Activated T-cell treated with anti-CD3 and anti-CD28 coated beads for 1 hour (primary cell): ENCODE results near the gene CAPRIN2.

Source experiments
- DNase-seq: peaks from one replicate; pipeline ENCODE4 v3.0.0-alpha.2; 2020; ENCODE audit warnings: low read depth

CAPRIN2 gene

DNA sequence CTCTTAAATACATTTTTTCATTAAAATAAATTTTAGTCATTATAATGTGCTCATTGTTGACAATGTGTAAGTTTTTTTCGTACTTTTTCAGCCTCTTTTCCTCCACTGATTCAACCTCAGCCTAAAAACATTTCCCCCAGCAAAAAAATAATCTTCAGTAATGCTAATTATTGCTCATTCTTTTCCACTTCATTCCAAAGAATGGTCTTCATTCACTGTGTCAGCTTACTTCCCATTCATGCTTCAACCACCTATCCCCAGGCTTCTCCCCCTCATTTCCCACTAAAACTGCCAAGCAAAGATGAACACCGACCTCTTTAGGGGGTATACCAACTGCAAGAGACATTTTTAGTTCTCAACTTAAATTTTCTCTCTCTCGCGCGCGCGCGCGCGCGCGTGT is 56.4 kb downstream of the CAPRIN2 start:
- DNase-seq, result no peak

DNA sequence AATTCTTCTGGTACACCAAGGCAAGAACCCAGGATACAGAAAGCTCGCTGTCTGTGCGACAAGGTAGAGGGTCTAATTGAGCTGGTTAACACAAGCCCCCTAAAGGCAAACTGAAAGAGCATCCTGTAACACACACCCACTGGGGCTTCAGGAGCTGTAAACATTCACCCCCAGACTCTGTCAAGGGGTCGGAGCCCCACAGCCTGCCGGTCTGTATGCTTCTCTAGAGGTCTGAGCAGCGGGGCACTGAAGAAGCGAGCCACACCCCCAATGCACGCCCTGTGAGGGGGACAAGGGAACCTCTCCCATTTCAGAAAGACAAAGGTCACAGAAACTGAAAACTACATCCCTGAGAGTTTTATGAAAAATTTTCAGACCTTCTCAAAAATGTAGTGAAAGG is 57.8 kb downstream of the CAPRIN2 start:
- DNase-seq, result no peak

DNA sequence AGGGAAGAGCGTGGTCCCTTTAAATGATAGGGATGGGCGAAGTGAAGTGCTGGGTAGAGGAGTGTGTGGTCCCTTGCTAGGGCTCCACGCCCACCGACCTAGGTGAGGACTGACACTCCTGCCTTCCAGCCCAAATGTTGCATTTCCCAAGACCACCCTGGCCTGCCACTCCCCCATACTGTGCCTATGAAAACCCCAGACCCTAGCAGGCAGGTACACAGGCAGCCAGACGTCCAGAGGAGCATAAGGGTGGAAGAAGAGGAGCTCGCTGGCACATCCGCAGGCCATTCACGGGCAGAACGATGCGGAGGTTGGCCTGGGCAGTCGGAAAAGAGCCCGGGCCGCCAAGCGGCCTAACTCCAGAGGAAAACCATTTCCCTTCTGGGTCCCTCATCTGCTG is 58.3 kb downstream of the CAPRIN2 start:
- no peak for DNase-seq

DNA sequence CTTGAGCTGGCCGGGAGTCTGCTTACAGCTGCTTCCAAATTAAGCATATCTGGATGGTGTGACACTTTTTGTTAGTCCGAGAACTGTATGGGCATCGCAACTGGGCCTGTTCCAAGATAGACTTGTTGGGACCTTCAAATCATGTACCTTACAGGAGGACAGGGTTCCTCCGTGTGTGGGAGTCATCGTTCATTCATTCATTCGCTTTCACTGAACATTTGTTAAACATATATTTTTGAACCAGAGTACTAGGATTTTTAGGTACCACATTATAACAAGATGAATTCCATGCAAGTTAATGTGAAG is 58.7 kb downstream of the CAPRIN2 start:
- no peak for DNase-seq

DNA sequence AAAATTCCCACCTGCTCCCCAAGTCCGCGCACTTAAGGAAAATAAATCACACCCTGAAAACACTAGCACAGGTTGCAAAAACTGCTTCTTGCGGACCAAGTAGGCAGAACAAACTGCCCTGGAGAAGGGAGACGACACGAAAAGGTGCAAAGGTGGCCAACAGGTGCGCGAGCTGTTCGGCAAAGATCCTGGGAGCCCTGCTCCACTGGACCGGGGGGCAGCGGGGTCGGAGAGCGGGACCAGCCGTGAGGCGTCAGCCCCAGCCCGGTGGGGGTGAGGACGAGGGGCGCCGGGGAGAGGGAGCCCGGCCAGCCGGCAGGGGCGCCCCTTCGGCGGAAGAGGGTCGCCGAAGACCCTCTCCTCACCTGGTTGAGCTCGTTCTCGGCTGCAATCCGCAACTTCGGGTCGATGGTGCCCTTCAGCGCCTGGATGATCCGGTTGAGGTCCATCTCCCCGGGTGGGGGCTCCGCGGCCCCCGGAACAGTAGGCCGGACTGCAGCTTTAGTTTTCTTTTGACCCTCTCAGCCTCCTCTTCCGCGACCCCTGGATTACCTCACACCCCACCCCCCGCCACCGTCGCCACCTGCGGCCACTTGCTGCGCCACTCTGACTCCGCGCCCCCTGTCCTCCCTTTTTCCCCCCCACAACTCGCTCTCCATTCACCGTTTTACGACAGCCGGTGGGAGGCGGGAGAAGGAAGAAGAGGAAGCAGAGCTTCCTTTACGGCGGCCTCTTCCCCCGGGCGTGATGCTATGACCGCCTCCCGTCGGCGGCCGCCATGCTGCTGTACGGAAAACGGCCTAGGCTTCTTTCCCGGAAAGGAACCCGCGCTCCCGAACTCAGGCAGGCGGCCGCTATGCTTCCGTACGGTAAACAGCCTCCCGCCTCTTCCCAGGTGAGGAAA is 59.3 kb downstream of the CAPRIN2 start, which contains the start of gene IPO8:
IPO8 (minus strand) TSS at position 671 of the 904 bp plus-strand sequence; CDS start at position 449, 222 bp downstream.
- peak; percentile 75 for DNase-seq

DNA sequence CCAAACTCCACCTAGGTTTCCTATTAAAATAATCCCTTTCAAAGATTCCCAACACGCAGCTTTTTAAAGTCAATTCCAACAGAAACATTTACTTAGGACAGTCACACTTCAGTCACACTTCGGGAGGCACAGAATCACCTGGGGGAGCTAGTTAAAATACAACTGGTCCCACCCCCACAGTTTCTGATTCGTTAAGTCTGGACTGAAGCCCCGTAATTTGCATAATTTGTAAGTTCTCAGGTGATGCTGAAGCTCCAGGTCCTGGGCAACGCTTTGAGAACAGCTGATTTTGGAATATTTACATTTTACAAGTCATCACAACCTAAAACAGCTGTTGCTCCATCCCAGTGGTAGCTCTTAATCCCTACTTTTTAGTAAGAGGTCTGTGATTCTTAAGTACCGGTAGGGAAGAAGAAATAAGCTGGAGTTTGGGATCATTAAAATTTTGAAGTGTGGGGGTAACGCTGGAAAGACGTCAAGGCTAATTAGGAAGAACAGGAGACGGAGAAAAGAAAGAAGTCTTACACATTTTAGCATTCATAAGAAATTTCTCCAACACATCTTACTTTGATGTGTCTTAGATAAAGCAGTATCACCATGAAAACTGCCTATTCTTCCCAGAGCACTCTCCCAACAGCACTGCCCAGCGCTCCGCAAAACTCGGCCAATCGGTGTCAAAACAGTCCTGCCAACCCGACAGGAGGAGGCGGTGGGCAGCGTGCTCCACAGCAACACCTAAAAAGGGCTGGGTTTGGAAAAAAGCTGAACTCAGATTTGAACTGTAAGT is 60.1 kb downstream of the CAPRIN2 start:
- no peak for DNase-seq

DNA sequence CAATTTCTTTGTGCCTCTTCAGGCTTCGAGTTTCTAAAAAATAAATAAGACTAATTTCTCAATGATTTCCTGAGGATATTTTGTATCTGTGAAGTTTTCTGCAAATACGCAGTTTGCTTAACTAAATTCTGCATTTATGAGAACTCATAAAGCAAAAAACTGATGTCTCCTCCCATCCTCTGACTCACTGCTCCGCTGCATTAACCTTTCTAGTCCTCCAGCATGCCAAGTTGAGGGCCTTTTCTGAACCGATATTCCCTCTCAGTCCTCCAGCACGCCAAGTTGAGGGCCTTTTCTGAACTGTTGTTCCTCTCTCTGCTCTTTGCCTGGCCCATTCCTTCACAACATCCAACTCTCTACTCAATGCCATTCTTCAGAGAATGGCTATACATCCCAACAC is 62.3 kb downstream of the CAPRIN2 start:
- no peak for DNase-seq

DNA sequence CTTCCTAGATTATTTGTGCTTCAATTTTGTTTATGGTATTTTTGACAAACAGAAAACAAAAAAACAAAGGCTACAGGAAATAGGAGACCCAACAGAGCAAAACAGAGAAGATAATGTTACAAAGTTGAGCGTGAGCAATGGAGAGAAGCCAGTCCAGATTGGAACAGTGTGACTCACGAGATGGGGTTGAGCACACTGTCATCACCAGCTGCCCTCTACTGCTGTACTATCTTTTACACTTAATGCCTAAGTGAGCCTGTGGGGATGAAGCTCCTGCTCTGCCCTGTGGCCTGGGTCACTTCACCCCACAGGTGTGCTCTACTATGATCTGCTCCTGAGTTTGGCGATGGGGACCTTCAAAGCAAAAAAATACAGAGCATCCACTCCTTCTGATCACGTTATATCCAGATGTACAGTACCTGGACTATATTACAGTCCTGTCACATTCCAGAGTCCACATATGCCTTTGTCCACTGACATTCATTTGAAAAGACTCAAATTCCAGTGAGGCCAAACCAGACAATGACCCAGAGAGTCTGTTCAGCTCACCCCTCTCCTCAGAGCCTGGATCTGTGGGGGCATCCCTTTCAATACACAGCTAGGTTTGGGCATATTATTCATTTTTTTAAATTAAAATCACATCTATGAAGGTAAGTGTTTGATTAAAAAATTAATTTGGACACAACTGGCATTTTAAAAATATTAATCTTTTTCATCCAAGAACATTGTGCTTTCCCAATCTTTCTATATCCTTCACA is 63.5 kb downstream of the CAPRIN2 start:
- DNase-seq, result no peak

DNA sequence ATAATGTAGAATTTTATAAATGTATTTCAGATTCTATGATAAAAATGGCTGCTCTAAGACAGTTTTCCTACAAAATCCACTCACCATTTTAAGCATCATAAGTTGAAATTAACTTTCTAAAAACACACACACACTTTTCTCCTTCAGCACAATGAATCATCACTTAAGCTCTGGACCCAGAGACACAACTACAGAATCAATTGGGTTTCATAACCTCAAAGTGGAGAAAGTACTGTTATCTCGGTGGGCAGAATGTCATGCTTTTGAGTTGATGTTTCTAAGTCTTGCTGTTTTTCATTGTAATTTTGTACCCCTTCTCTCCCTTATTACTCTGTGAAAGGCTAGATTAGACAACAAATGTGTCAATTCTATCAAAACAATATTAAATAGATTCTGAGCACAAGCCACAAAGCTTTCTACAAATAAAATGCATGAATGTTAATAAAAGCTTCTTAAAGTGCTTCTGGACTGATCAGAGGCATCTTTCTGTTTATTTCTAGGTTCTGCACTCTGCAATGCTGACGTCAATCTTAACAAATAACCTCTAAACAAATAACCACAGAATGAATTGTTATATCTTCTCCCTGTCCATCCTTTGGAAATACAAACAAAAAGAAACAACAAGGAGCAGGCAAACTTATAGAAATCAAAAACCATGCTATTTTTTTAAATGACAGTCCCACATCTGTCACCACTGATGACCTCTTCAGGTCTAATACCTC is 67.3 kb downstream of the CAPRIN2 start:
- DNase-seq, result no peak

DNA sequence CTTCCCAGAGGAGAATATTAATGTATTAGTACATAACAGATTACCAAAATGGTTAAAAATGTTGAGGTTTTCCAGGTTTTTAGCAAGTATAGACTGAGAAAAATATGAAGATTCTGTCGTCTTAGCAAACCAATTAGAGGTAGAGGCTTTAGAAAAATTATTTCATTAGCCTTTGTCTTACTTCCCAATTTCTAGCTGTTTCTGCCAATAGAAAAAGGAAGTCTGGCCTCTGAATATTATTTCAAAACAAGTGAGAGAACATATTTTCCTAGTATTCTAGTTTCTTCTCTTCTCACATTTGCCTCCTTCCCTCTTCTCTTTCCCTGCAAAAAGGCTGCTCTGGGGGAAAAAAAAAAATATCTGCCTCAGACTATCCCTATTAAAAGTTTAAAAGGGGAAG is 75.5 kb downstream of the CAPRIN2 start:
- no peak for DNase-seq

DNA sequence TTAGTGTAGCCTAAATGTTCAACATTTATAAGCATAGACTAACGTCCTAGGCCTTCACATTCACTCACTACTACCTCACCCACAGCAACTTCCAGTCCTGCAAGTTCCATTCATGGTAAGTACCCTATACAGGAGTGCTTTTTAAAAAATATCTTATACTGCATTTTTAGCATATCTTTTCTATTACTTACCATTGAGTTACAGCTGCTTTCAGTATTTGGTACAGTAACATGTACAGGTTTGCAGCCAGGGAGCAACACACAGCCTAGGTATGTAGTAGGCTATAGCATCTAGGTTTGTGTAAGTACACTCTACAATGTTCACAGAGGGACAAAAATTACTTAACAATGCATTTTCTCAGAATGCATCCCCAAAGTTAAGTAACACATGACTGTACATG is 76.5 kb downstream of the CAPRIN2 start:
- no peak for DNase-seq

DNA sequence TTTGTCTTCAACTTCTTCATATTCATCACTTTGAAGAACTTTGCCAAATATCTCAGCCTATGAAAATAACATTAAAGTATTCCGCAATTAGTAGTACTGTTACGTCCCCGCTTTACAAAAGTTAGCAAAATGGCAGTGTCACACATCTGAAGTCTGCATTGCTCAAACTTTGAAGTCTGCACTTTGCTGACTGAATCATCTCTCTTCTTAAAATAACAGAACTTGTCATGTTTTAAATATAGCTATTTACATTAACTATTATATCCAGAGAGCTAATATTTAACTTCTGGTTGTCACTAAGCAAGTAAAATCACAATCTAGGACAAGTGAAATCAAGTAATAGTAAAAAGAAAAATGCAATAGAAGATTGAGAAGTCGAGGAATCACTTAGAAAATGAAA is 93.5 kb downstream of the CAPRIN2 start:
- DNase-seq, result no peak
